HG03139 (cell line): ENCODE results near the gene DLG2.

Experiments
- ATAC-seq: cut with Tn5 transposase; IDR thresholded peaks from one replicate; pipeline ENCODE4 v1.9.1; 2021; ENCODE audit not compliant: unreplicated experiment

Gene DLG2

DNA sequence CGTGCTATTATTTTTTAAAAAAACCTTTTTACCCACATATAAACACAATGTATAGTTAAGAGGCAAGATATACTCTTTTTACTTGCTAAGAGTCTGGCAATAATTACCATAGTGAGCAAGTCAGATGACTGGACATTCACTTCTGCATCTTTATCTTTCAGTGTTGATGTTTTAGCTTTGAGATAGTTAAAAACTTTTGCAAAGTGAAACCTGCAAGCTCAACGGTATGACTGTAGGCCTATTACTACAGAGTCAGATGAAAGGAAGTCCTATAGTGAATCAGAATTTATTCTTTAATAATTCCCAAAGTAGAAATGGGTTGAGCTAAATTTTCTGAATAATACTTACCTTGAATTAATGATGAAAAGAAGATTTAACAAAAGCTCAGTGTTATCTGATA lies 2104.2 kb downstream of the DLG2 start:
- ATAC-seq = no peak

- ATAC-seq = no peak
Measured at GRCh38 chr11:83521647-83522596, 2105.2 kb downstream of the DLG2 start.

DNA sequence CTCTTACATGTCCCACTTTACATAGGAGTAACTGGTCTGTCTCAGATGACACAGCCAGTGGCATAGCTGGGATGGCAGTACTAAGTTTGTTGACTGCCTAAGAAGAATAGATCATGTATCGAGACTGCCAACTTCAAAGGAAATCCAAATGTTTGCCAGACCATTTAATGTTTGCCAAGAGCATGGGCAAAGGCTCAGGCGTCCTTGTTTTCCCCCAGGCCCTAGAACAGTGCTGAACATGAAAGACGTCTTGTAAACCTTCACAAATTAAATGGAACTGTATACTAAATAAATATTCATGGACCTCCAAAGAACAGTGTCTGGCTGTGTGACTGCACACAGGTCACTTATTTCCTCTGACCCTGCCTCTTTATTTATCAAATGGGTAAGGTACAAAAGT lies 2106.3 kb downstream of the DLG2 start:
- no peak for ATAC-seq

GRCh38 chr11:83511646-83512045 lies 2115.5 kb downstream of the DLG2 start:
- ATAC-seq = no peak

DNA sequence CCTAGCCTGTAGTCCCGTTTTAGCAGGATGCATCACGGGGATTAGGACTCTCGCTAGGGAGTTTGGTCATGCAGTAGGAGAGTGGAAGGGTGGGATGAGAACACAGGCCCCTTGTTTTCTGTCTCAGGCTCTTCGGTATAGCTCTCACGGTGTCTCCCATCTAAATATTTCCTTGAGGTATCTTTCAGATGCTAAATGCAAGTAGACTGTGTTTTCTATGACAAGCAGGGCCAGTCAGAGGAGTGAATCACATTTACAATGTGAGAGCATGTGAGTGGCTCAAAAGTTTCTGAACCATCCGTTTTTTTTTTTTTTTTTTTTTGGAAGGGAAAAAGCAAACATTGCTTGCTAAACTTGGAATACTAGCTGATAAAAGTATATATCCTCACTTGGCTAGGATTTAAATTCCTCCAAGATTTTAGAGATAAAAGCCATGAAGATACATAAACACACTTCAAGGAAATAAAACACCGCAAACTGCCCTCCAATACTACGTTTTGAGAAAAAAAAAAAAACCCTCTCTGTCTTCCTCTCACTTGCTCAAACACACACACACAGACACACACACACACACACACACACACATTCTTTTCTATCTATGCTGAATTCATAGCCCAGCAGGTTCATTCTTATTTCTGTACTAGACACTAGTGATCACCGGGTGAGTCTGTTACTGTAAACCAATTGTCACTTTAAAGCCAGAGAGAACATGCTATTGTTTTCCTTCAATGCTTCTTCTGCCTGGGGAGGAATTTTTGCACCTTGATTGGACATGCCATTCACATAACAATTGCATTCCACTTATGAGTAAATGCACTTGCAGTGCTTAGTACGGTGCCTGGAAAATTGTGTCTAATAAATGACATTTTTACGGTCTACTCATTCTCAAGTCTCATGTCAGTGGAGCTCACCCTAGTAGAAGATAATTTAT lies 2116.3 kb downstream of the DLG2 start:
- ATAC-seq = no peak

GRCh38 chr11:83508804-83509203 lies 2118.3 kb downstream of the DLG2 start:
- no peak for ATAC-seq

GRCh38 chr11:83502041-83502440 lies 2125.1 kb downstream of the DLG2 start:
- ATAC-seq = no peak

DNA sequence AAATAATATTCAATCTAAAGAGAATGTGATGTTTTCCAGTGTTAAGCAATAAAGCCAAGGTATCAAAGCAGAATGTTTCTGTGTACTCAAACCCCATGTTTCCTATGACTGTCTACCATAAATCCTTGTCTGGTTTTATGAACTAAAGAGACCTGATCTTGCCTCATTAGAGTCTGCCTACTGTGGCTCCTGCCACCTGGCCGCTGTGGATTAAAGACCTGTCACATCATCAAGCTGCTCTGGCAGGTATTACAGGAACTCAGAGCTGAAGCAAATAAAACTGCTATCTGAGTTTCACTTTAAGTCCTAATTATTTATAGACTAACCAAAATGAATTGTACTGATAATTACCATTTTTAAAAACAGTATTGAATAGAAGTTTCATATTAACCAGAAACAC lies 2133.2 kb downstream of the DLG2 start:
- no peak for ATAC-seq

DNA sequence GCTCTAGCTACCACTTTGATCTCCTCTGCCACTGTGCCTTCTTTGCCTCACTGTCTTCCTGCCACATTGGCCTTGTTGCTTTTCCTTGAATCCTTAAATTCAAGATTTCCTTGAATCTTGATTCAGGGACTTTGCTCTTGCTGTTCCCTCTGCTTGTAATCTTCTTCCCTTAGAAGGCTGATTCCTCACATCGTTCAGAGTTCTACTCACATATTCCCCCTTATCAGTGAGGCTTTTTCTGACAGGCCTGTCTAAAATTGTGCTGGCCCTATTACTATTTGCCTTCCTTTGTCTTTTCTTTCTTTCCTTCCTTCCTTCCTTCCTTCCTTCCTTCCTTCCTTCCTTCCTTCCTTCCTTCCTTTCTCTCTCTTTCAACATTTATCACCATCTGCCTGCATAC lies 2134.1 kb downstream of the DLG2 start:
- no peak for ATAC-seq

- ATAC-seq = no peak
Measured at GRCh38 chr11:83483808-83484207, 2143.3 kb downstream of the DLG2 start.

GRCh38 chr11:83480811-83481210 lies 2146.3 kb downstream of the DLG2 start:
- ATAC-seq = no peak

GRCh38 chr11:83480251-83480650 lies 2146.9 kb downstream of the DLG2 start:
- ATAC-seq = no peak

DNA sequence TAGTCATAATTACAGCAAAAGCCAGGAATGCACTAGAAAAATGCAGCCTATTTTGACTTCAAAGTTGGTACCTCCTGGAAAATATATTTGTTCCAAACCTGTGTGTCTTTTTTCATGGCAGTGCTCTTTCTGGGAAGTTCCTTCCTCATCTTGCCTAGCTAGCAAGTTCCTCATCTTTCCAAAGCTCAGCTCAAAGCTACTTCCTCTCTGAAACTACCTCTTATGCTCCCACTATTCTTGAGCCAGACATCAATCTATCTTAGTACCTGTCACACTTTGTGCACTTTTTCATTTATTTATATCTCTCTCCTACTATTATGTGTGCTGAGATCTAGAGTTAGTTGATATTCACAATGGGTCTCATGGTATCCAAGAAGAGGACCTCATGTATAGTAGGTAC lies 2149.4 kb downstream of the DLG2 start:
- ATAC-seq = no peak

DNA sequence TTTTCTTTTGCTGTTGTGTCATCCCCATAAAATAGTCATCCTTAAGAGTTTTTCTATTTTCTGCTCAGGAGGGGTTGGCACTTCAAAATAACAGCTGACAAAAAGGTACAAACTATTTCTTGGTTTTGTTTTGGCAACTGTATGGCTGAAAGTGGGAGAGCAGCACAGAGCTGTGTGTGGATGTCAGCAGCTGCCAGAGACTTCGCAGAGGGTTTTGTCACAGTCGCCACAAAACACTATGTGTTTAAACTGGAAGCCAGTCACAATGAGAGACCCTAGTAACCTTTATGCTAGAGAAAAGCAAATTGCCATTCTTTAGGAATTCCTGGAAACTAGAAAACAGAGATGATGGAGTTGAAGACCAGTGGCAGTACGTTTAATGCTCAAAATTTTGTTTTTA lies 2151.4 kb downstream of the DLG2 start:
- no peak for ATAC-seq

- ATAC-seq = no peak
Measured at GRCh38 chr11:83473743-83474142, 2153.4 kb downstream of the DLG2 start.

DNA sequence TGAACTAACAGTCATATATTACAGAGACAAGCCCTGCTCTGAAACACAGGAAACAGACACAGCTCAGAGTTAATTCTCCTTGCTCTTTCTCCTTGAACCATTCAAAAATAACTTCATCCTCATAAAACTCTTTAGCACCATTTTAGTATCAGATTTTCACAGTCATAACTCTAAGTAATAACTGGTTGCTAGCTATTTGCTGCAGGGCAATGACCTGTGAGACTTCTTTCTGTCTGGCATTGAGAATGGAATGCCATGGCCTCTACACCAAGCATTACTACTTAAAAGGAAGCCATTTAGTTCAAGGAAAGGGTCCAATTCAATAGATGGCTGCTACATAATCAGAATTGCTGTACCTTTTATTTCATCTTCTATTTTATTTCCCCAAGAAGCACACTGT lies 2154.3 kb downstream of the DLG2 start:
- no peak for ATAC-seq

DNA sequence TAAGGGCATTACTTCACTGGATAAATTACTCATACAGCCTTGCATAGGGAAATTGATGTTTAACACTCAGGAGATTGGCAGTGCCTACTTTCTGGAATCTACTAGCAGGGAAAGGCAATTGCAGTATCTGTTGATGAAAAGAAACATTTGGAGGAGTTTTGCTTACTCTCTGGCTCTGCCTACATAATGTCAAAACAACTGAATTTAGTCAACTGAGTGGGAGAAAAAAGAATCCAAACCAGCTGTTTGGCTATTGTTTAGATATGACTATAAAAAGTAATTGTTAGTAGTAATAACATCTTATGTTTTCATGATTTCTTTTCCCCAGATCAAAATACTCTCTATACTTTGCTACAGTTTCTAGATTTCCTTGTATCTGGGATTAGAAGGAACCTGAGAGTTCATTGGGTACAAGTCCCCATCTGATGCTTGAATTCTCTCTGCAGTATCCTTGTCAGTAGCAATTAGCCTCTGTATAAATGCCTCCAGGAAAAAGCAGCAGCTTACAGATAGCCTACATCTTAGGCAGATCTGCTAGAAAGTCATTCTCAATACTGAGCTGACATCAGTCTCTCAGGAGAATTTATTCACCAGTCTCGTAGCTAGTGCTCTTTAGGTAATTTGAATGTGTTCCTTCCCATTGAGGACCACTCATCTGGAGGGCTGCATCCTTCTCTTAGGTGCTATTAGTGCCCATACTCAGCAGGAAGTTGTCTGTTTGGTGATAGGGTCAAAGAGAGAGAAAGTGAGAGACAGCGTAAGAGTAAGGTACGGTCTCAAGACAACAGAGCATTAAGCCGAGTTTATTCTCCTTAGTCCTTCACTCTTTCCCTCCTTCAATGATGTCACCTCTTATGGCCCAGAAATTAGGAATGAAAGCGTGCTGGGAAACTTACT lies 2155.1 kb downstream of the DLG2 start:
- no peak for ATAC-seq

- ATAC-seq = no peak
Measured at GRCh38 chr11:83467837-83468236, 2159.3 kb downstream of the DLG2 start.

DNA sequence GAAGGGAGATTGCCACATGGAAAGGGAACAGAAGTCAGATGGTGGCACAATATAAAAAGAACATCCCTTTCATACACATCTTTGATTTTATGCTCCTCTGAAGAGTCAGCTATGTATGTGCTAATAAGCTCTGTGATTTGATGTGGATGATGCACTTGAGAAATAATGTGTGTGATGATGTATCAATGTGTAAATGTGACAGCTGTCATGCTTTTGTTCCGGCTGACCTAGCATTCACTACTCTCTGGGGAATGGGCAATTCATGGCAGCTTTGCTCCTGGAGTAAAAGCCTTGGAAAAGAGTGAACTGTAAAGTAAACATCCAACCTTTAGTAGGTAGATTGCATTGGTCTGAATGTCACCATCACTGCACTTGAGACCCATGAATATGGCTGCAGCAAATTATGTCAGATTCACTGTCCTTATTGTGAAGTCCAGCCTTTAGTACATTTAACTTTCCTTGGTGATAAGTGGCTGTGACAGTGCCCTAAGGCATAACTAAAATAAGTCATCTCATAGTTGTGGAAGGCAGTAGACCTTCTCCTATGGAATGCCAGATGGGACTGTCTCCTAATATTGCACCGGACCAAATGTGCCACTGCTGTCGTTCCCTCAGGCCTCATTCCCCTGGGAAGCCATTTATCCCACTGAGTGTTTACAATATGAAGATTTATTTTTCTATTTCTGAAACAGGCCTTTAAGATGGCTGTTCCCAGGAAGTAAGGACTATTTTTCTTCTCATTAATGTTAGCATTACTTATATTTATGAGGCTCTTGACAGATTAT lies 2162.8 kb downstream of the DLG2 start:
- ATAC-seq = no peak

DNA sequence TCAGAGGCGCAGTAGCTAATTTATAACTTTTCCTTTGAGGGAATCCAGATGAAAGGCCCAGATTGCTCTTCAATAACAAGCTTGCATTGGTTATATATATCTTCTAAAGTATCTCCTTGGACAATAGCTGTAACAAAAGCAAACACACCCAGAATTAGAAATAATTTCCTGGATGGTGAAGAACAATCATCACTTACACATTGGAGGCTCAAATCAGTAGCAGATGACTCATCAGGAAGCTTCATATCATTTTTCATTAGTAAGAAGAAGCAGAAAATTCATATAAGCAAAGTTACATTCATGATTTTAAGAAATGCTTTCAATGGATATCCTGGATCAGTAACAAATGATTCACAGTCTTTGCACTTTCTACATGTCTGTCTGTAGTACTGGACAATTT lies 2167.3 kb downstream of the DLG2 start:
- ATAC-seq = no peak
